Transverse colon (tissue), 4 donors: ENCODE results near the gene HNRNPR.

Source experiments
- CTCF ChIP-seq, 5 experiments: fragments of 200-600 bp in 3 of 5; fragments of 450-650 bp in 2 of 5; sonication (generic) in 3 of 5; IDR thresholded peaks; 1 replicate in 2 of 5; 2 replicates in 3 of 5; pipeline ENCODE4 v1.5.1; 2016 to 2017; ENCODE audit warnings: antibody characterized with exemption in 5 of 5, inconsistent platforms in 3 of 5, mild to moderate bottlenecking in 2 of 5, moderate library complexity in 1 of 5
- EP300 ChIP-seq: sonication (generic); formaldehyde crosslinking; IDR thresholded peaks from one replicate; pipeline ENCODE4 v1.6.1; 2017; ENCODE audit warnings: antibody characterized with exemption, low read depth
- POLR2A ChIP-seq: fragments of 450-650 bp; IDR thresholded peaks from one replicate; pipeline ENCODE4 v1.6.1; 2016; ENCODE audit warnings: antibody characterized with exemption, mild to moderate bottlenecking, moderate library complexity
- POLR2AphosphoS5 ChIP-seq, 3 donors: sonication (generic); formaldehyde crosslinking; IDR thresholded peaks; one replicate each; pipeline ENCODE4 v1.6.1; 2016; ENCODE audit warnings: antibody characterized with exemption in 3 of 3

GRCh38 chr1:23354245-23354644 lies 10.2 kb upstream of the HNRNPR start:
- TF ChIP-seq EP300 (no peak), CTCF (IDR thresholded peaks at IDR 0.05) (no peak), POLR2AphosphoS5 (IDR thresholded peaks at IDR 0.05) (no peak), POLR2A (no peak)
